Activated CD4-positive, CD25-positive, alpha-beta regulatory T cell treated with anti-CD3 and anti-CD28 coated beads, Interleukin-2, amount 50 U/mL, for 72 hours (primary cell): ENCODE results near the gene NHLH1.

Experiments
- DNase-seq: peaks from one replicate; pipeline ENCODE4 v3.0.0; 2021

The NHLH1 gene

DNA sequence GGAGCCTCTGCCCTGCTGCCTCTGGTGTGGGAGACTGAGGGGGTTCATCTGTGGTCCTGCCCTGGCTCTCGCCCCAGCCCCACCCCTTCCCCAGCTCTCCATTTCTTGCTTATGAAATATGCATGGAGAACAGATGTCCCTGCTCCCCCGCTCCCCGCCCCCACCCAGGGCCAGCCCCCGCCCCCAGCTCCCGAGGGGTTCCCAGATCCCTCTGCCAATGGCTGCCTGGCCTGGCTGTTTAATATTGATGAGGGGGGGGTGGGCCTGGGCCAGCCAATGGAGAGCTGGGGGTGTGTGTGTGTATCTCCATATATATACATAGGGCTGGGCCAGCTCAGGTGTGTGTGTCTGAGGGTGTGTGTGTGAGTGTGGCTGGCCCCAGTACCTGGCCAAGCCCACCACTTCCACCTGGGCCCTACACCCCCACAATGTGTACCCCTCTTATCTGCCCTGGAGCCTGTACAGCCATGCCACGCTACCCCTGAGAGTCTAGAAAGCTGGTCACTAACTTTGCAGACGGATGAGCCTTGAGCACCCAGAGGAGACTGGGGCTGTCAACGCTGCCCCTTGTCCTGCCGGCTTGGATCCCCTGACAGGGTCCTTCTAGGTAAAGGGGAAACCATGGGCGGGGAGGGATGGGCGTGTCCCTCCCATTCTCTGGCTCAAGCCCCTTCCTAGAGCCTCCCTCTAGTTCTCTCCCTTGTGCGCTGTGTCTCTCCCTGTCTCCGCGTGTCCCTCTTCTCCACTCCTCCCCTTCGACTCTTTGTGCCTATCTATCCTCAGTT lies at the start of gene NHLH1:
Gene NHLH1 (plus strand): TSS at position 341 of the 785 bp plus-strand sequence. CDS start 3,661 bp downstream, outside the sequence.
- DNase-seq: no peak

DNA sequence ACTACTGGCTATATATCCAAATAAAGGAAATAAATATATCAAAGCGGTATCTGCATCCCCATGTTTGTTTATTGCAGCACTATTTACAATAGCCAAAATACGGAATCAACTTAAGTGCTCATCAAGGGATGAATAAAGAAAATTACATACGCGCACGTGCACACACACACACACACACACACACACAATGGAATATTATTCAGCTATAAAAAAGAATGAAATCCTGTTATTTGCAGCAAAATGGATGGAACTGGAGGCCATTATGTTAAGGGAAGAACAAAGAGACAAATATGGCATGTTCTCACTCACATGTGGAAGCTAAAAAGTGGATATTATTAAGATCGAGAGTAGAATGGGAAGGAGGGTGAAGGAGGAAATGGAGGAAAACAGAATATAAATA lies 44.0 kb upstream of the NHLH1 start:
- DNase-seq: no peak

DNA sequence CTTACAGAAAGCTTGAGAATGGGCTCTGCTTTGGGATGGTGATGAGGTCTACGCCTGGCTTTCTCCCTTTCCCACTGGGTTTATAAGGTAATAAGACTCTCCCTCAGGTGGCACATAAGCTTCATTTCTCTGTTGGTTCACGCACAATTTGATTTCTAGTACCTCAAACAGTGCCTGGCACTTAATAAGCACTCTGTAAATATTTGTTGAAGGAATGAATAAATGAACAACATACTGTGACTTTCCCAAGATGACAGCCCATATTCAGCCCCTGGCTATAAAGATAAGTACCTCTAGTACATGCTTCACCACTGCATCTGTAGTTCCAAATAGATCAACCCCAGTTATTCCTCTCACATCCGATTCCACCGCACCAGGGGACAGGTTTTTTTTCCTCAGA lies 41.6 kb upstream of the NHLH1 start:
- no peak for DNase-seq

DNA sequence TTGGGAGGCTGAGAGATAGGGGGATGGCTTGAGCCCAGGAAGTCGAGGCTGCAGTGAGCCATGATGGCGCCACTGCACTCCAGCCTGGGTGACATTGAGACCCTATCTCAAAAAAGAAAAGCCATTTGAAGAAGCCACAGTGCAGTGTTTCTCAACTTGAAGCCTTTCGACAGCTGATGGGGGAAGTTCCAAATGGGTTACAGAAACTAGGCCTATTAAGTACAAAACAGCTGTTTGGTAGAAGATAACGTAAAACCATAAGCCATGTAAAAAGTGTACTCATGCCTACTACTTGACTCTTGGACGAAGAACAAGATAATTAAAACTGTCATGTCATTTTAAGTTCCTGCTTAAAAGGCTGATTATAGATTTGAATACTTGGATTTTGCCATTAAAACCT lies 40.5 kb upstream of the NHLH1 start:
- DNase-seq: no peak

DNA sequence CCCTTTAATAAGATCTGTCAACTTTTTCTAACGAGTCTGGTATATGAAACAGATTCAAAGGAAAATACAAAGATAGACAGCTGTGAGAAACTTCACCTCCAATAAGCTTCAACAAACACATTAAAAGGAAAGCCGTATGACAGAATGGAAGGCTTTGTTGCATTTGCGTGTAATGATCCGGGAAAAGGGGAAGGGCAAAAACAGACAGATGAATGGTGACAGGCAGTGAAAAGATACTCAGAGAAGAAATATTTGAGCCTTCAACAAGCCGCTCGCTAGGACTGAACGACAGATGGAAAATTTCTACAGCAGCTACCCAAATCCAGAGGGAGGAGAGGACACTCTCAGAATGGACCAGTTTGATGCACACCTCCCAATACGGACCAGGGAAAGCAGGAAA lies 38.7 kb upstream of the NHLH1 start:
- no peak for DNase-seq

DNA sequence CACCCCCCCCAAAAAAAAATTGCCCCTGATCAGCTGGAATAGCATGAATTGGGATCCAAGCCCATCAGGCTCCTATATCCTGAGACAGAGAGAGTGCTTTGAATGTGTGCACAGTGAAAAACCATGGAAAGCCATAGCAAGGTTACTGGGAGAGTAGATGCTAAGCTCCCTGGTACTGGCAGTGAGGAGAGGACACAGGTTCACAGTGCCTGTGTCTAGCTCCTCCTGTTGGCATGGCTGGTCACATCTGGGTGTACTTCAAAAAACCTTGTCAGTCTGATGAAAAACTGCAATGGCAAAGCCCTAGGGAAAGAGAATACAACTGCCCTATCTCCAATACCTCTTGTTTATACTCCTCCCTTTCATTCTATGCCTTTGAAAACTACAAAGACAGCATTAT lies 36.8 kb upstream of the NHLH1 start:
- DNase-seq: no peak

DNA sequence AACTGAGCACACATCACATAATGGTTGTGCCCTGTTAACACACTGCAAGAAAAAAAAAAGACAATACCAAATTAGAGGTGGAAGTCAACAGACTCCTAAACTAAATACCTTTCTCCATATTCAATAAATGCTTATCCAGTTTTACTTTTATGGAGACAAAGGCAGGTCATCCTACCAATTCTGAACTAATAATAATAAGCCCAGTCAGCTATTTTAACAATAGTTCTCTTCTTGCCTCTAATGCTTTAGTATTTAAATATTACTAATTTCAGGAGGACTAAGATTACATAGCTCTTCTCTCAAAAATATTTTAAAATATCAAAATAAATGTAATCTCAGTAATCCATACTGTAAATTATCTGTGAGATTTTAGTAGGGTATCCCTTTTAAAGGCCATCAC lies 34.4 kb upstream of the NHLH1 start:
- no peak for DNase-seq

DNA sequence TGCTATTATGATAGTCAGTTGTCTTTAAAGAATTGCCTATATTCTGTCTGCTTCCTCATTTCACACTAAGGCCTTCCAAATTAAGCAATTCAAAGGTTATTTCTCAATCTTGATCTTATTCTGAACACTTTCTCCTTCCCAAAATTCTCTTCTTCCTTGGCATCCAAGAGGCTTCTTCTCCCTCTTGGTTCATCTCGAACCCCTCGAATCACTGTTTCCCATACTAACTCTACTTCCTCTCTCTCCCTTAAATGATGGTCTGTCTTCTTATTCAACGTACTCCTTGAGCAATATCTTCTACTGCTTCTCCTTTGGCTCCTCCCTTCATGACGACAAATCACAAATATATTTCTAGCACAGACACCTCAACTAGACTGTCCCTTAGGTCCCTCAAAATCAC lies 28.3 kb upstream of the NHLH1 start:
- DNase-seq: no peak

DNA sequence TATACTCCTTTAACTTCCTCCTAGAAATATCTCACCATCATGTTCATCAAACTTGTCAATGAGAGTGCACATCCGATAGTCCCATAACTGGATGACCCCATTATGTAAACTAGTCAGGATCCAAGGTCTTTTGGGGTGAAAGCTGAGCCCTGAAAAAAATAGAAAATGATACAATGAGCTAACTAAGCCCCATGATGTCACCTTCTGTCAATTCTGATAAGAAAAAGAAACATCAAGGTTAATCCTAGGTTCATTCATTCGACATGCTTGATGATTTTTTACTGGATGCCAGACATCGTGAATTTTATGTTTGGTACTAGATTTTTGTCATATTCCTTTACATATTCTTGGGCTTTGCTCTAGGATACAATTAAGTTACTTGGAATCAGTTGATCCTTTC lies 26.7 kb upstream of the NHLH1 start:
- DNase-seq: no peak

DNA sequence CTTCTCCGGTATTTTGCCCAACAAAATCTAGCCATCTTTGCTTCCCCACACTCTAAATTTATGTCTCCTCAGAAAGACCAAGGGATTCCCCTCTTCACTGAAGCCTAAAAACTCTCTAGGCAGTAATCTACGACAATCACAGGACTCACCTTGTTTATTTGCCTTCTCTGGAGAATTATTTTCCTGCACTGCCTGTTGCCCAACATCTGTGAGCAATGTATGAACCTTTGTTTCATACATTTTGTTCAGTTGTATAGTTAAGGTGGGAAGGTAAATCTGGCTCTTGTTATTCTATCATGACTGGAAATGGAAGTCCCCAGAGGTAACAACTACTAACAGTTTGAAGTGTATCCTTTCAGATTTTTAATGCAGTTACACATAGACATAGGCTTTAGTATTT lies 26.0 kb upstream of the NHLH1 start:
- no peak for DNase-seq

DNA sequence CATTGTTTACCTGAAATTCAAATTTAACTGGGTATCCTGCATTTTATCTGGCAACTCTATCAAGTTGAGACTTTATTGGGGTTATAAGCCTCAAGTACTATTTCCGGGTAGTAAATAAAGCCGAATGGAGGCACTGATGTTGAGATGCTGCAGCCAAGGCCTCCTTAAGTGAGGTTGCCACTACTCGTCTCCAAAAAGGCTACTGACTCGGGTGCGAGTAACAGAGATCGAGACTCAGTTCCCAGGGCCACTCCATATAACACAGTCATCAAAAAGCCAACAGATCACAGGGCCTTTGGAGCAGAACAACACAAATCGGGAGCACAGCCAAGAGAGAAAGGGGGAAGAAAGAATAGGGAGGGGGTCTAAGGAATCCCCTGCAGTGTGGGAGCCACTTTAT lies 24.3 kb upstream of the NHLH1 start:
- DNase-seq: no peak

DNA sequence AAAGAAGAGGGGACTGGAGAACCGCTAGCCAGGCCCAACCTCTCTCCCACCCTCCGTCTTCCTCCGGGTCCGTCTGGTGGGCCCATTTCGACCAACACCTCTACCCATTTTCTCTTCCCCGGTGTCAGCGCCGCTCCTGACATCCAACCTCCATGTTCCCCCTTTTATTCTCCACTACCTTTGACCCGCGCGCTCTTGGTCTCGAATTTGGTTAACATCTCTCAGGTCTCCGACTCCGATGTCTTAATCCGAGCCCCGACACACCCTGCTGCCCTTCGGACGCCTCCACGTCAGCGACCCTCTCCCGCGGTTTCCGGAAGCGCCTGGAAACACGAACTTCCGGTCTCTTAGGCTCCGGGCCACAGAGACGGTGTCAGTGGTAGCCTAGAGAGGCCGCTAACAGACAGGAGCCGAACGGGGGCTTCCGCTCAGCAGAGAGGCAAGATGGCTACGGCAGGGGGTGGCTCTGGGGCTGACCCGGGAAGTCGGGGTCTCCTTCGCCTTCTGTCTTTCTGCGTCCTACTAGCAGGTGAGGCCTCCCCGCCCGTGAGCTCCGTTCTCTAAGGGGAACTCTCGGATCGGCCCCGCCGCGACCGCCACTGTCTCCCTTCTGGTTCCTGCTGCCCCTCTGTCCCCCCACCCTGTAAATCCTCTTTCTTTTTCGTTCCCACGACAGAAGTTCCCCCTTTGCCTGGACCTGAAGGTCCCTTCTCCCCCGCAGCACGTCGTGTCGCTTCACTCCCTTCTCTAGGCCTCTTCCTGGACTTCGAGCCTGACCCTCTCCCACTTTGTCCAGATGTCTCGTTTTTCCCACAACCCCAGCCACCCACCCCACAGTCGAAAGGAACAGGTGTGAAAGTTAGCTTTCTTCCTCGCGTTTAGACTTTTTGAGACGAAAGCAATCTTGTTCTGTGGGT lies 23.7 kb upstream of the NHLH1 start, which contains the start of the genes COPA and NCSTN:
Gene COPA (minus strand): TSS at position 298 of the 917 bp plus-strand sequence. CDS start 80 bp downstream, at position 218.
Gene NCSTN (plus strand): TSS at position 431 of the 917 bp plus-strand sequence. CDS start 14 bp downstream, at position 445.
- DNase-seq: peak; percentile 83

DNA sequence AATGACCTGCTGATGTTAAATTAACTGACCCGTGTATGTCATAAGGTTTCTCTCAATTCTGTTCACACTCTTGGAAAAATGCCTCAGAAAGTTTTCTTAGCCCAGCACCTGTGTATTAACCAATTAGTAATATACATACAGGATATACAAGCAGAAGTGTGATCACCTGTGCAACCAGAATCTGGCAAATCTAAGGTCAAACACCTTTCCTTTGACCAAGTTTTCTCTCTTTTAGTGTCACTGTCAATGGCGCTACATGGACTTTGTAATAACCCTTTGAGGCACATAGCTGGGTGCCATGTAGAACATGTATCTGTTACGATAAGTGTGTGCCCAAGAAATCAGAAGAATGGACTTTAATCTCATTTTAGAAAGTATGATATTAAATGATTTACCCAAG lies 22.6 kb upstream of the NHLH1 start:
- DNase-seq: no peak

DNA sequence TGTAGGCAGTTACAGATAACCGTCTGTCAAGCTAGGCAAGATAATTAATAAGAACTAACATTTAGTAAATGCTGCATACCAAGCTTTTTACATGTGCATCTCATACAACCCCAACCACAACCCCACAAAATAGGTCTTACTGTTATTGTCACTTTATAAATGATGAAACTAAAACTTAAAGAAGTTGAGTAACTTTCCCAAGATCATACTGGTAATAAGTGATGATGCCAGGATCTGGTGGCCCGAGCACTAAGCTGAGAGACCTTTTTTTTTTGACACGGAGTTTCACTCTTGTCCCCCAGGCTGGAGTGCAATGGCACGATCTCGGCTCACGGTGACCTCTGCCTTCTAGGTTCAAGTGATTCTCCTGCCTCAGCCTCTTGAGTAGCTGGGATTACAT lies 21.9 kb upstream of the NHLH1 start:
- DNase-seq: no peak

DNA sequence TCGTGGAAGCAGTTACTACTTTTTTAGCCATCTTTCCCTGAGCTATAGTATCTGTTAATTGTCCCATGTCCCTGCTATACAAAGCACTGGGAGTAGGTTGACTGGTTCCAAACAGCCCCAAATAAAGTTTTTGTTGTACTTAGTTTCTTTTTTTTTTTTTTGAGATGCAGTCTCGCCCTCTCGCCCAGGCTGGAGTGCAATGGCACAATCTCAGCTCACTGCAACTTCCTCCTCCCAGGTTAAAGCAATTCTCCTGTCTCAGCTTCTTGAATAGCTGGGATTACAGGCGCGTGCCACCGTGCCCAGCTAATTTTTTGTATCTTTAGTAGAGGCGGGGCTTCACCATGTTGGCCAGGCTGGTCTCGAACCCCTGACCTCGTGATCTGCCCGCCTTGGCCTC lies 20.4 kb upstream of the NHLH1 start:
- DNase-seq: no peak

DNA sequence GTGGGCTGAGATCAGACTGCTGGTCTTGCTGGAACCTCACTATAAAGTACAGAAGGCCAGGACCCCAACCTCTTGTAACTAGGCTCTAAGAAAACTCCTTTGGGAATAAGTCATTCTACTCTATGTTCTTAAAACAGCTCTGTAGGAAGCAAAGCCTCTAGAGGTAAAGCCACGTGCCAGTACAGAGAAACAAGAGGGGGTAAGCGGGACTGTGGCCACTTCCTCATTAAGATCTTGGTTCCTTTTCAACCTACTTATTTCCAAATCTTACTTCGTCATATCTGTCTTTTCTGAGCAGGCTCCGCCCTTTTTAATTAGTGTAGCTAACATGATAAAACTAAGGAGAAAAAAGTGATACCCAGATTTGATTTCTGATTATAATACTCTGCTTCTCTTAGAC lies 19.9 kb upstream of the NHLH1 start:
- DNase-seq: no peak

DNA sequence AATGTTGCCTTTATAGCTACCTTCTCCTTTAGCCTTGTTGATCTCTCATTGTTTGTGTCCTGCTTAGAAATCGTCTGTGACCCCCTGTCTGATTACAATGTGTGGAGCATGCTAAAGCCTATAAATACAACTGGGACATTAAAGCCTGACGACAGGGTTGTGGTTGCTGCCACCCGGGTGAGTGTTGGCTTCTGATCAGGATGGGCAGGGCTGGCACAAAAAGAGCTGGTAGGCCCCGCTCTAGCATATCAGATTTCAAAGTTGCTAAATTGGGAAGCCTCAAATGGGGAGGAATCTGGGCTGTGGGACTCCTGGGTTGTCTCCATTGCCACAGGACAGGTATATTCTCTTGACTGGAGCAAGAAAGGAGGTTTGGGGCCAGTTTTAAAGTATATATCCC lies 15.2 kb upstream of the NHLH1 start:
- no peak for DNase-seq

DNA sequence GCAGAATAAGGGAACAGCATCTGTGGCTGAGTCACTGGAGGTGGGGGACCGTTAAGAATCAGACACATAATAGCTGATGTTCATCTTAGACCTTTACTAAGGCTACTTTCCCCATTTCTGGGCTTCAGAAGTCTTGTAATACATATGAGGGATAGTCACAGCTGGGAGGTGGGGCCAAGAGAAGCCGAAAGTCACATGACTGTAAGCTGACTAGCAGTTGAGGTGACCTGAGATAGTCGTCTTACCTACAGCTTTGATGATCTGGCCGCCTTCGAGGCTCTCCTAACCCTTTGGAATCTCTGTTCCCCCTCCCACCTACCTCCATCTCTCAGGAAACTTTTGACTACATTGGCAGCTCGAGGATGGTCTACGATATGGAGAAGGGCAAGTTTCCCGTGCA lies 14.3 kb upstream of the NHLH1 start:
- no peak for DNase-seq

DNA sequence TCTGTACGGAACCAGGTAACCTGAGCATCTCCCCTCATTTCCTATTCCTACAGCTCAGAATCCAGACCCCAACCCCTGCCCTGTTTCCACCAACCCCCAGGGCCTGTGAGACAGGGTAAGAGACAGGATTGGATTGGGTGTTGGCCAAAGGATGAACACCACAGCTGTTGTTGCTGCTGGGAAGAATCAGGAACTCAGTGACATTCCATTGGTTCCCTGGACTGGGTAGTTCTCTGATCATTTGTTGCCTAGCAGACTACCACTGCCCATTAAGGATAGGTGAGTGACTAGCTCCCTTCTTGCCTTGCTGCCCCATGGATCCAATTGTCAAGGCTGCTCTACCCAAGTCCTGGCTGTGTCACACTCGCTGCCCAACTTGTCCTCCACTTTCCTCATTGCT lies 13.6 kb upstream of the NHLH1 start:
- no peak for DNase-seq

DNA sequence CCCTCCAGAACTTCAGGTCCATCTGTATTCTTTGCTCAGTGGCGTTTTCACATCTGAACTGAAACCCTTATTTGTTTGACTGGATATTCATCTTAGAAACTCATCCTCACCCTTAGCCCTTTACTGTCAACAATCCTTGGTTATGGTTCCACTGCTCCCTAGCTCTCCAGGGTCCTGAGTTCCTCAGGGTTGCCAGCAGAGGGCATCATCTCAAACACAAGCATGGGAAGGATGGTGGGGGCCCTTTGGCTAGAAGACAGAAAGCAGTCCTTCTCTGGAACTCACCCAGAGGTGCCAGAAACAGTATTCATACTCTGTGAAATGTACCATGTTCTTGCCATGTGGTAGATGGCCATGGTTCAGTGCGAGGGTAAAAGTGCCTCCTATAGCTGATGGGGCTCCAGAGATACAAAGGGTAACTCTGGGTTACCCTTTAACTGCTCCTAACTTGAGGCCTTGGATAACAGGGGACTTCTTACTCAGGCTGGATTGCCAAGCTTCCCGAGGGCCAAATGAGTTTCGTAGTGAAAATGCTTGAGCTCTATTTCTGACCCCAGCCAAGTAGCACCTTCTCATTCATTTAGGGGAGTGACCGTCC lies 12.4 kb upstream of the NHLH1 start:
- DNase-seq: peak; percentile 26

DNA sequence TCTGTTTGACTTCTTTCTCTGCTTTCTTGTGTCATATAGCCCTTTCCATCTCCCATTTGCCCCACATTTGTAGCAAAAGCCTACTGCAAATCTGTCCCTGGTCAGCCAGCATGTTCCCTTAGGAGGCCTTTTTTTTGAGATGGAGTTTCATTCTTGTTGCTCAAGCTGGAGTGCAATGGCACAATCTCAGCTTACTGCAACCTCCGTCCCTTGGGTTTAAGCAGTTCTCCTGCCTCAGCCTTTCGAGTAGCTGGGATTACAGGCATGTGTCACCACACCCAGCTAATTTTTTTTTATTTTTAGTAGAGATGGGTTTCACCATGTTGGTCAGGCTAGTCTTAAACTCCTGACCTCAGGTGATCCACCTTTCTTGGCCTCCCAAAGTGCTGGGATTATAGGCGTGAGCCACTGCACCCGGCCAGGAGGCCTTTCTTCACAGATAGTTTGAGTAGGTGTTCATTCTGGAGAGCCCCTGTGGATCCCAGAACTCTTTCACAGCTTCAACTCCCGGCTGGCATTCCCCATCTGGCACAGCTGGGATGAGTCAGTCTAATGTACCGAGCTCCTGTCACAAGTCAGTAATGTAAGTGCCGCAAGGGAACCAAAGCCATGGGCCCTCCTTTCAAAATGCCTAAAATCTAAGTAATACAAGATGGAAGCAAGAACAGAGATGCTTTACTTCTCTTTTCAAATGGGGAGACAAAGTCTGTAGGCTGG lies 9.4 kb upstream of the NHLH1 start:
- no peak for DNase-seq

DNA sequence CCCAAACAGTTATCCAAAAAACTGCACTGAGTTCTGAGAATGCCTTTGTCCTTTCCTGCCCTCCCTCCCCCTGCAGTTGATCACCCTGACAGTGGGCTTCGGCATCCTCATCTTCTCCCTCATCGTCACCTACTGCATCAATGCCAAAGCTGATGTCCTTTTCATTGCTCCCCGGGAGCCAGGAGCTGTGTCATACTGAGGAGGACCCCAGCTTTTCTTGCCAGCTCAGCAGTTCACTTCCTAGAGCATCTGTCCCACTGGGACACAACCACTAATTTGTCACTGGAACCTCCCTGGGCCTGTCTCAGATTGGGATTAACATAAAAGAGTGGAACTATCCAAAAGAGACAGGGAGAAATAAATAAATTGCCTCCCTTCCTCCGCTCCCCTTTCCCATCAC lies 8.8 kb upstream of the NHLH1 start:
- no peak for DNase-seq
